SK-N-SH (cell line): Measurements from ENCODE around the gene PELI1. TPM values are rescaled to one million over a fixed set of nuclear protein-coding genes. Genes with fewer than 3 reads are reported as not detected.
A peak's percentile ranks its signal among the peaks of the same experiment; 100 is the strongest.

Experiments used
- CTCF ChIA-PET: fragments of 300-600, 350-600 bp; formaldehyde crosslinking; extraction: SDS; loops from one replicate; lab custom pipeline; 2021; lab: Yijun Ruan, JAX
- POLR2A ChIA-PET: fragments of 350-600 bp; sonication (Branson Sonifier 250); formaldehyde crosslinking; extraction: SDS; loops from one replicate; lab custom pipeline; 2020; ENCODE audit warnings: antibody characterized with exemption, inconsistent platforms; lab: Yijun Ruan, JAX
- DNase-seq: peaks from one replicate; pipeline ENCODE4 v3.0.0; 2012
- H2AFZ ChIP-seq: fragments of 200-600 bp; sonication (generic); 2 replicates; pipeline ENCODE4 v1.8.1; 2016; ENCODE audit warnings: antibody characterized with exemption, mild to moderate bottlenecking, low read depth
- H3F3A ChIP-seq: fragments of 200-600 bp; sonication (generic); replicated peaks from 2 replicates; pipeline ENCODE3; 2016; ENCODE audit warnings: antibody characterized with exemption, mild to moderate bottlenecking; ENCODE audit not compliant: insufficient read depth
- H3K27ac ChIP-seq, 2 experiments: fragments of 200-500 bp in 1 of 2; fragments of 200-600 bp in 1 of 2; sonication (Bioruptor generic) in 1 of 2; sonication (generic), shearing (Covaris generic) in 1 of 2; 2 replicates each; pipeline versions ENCODE4 v1.5.1 to v1.6.1; 2014 to 2016; ENCODE audit warnings: low read depth in 2 of 2, inconsistent platforms in 1 of 2, low read length in 1 of 2, mild to moderate bottlenecking in 1 of 2, mixed read lengths in 1 of 2
- H3K27me3 ChIP-seq: fragments of 200-600 bp; sonication (generic), shearing (Covaris generic); 2 replicates; pipeline ENCODE4 v1.6.1; 2016; ENCODE audit warnings: mixed run types; ENCODE audit not compliant: insufficient read depth
- H3K36me3 ChIP-seq, 2 experiments: fragments of 200-500 bp in 1 of 2; fragments of 200-600 bp in 1 of 2; sonication (Bioruptor generic) in 1 of 2; sonication (generic) in 1 of 2; replicated peaks in 1 of 2; 2 replicates each; pipeline versions ENCODE3 to v1.5.1; 2014 to 2016; ENCODE audit warnings: low read length in 1 of 2, mild to moderate bottlenecking in 1 of 2; ENCODE audit not compliant: insufficient read depth in 2 of 2, control insufficient read depth in 1 of 2
- H3K4me1 ChIP-seq, 2 experiments: fragments of 200-500 bp in 1 of 2; fragments of 200-600 bp in 1 of 2; sonication (Bioruptor generic) in 1 of 2; sonication (generic), shearing (Covaris generic) in 1 of 2; 2 replicates each; pipeline versions ENCODE4 v1.5.1 to v1.6.1; 2014 to 2016; ENCODE audit warnings: low read depth in 1 of 2, low read length in 1 of 2, mixed run types in 1 of 2; ENCODE audit not compliant: insufficient read depth in 2 of 2, control insufficient read depth in 1 of 2
- H3K4me2 ChIP-seq: fragments of 200-600 bp; sonication (generic), shearing (Covaris generic); 2 replicates; pipeline ENCODE4 v1.6.1; 2017; ENCODE audit warnings: mixed run types
- H3K4me3 ChIP-seq, 2 experiments: fragments of 200-500 bp in 1 of 2; fragments of 200-600 bp in 1 of 2; sonication (Bioruptor generic) in 1 of 2; sonication (generic), shearing (Covaris generic) in 1 of 2; 2 replicates each; pipeline versions ENCODE4 v1.5.1 to v1.8.1; 2014 to 2016; ENCODE audit warnings: low read depth in 2 of 2, inconsistent platforms in 1 of 2, low read length in 1 of 2, mild to moderate bottlenecking in 1 of 2, mixed read lengths in 1 of 2, moderate library complexity in 1 of 2
- H3K79me2 ChIP-seq: fragments of 200-600 bp; sonication (generic); 2 replicates; pipeline ENCODE4 v1.8.1; 2017; ENCODE audit warnings: mild to moderate bottlenecking; ENCODE audit not compliant: insufficient read depth
- H3K9ac ChIP-seq: fragments of 200-600 bp; sonication (generic); 2 replicates; pipeline ENCODE4 v1.6.1; 2017; ENCODE audit warnings: mixed run types
- H3K9me2 ChIP-seq: fragments of 200-600 bp; sonication (generic); 2 replicates; pipeline ENCODE4 v1.6.1; 2017; ENCODE audit warnings: mixed run types
- H3K9me3 ChIP-seq: fragments of 200-600 bp; sonication (generic); 2 replicates; pipeline ENCODE4 v1.6.1; 2017; ENCODE audit warnings: mixed run types, mild to moderate bottlenecking, moderate library complexity
- H4K20me1 ChIP-seq: fragments of 200-600 bp; sonication (generic); 2 replicates; pipeline ENCODE4 v1.6.1; 2017; ENCODE audit warnings: mild to moderate bottlenecking, mixed run types; ENCODE audit not compliant: insufficient read depth
- CHD2 ChIP-seq: fragments of 150-350 bp; IDR thresholded peaks from 2 replicates; pipeline ENCODE4 v1.6.1; 2018; ENCODE audit warnings: low read length; ENCODE audit not compliant: partially characterized antibody
- CTCF ChIP-seq: fragments of 200-600 bp; sonication (generic); IDR thresholded peaks from 2 replicates; pipeline ENCODE4 v1.6.1; 2017; ENCODE audit warnings: antibody characterized with exemption, mild to moderate bottlenecking, moderate library complexity
- ELF1 ChIP-seq: IDR thresholded peaks from 2 replicates; pipeline ENCODE4 v1.4.0; 2012
- EP300 ChIP-seq, 2 experiments: IDR thresholded peaks; 2 replicates each; pipeline versions ENCODE4 v1.4.0 to v1.6.1; 2012; ENCODE audit warnings: borderline replicate concordance in 1 of 2, low read depth in 1 of 2, low read length in 1 of 2
- FOSL2 ChIP-seq: IDR thresholded peaks from 2 replicates; pipeline ENCODE4 v1.4.0; 2012; ENCODE audit warnings: low read depth, mild to moderate bottlenecking, moderate library complexity, borderline replicate concordance
- GABPA ChIP-seq: IDR thresholded peaks from 2 replicates; pipeline ENCODE4 v1.4.0; 2012; ENCODE audit warnings: low read depth, mild to moderate bottlenecking
- IRF3 ChIP-seq: fragments of 150-350 bp; IDR thresholded peaks from 2 replicates; pipeline ENCODE4 v1.6.1; 2016; ENCODE audit warnings: mild to moderate bottlenecking, low read depth, low read length
- NFIC ChIP-seq: IDR thresholded peaks from 2 replicates; pipeline ENCODE4 v1.4.0; 2012; ENCODE audit warnings: borderline replicate concordance
- NRF1 ChIP-seq: IDR thresholded peaks from 2 replicates; pipeline ENCODE4 v1.6.1; 2012; ENCODE audit warnings: low read depth, mild to moderate bottlenecking, low read length
- POLR2AphosphoS5 ChIP-seq: IDR thresholded peaks from 2 replicates; pipeline ENCODE4 v1.6.1; 2012; ENCODE audit warnings: low read depth, low read length
- RAD21 ChIP-seq: IDR thresholded peaks from 2 replicates; pipeline ENCODE4 v1.6.1; 2012; ENCODE audit warnings: mild to moderate bottlenecking, low read length
- SIN3A ChIP-seq: IDR thresholded peaks from 2 replicates; pipeline ENCODE4 v1.6.1; 2012; ENCODE audit warnings: low read depth, mild to moderate bottlenecking, low read length, moderate library complexity, borderline replicate concordance
- TEAD4 ChIP-seq: IDR thresholded peaks from 2 replicates; pipeline ENCODE4 v1.4.0; 2012; ENCODE audit warnings: mild to moderate bottlenecking, borderline replicate concordance; ENCODE audit not compliant: insufficient read depth
- USF1 ChIP-seq: IDR thresholded peaks from 2 replicates; pipeline ENCODE4 v1.4.0; 2012; ENCODE audit warnings: low read depth, borderline replicate concordance
- USF2 ChIP-seq: fragments of 150-350 bp; IDR thresholded peaks from 2 replicates; pipeline ENCODE4 v1.6.1; 2017; ENCODE audit warnings: antibody characterized with exemption, low read length, low read depth, borderline replicate concordance
- WGBS: methylation state at CpG from one replicate; pipeline ENCODE4 v1.1.6; 2017; ENCODE audit warnings: low lambda C conversion rate; 5-methylcytosine and 5-hydroxymethylcytosine counted together
- polyA plus RNA-seq, 3 experiments: library from polyadenylated mRNA; depleted of rRNA; stranded (reverse); fragments of >200 nt; gene quantifications; 2 replicates each; pipeline ENCODE4 v1.2.3, GENCODE V29; 2012
- TF ChIP-seq, protein P1 (sequence below): IDR thresholded peaks from 2 replicates; pipeline ENCODE4; 2012
- TF ChIP-seq, protein P2 (sequence below): IDR thresholded peaks from 2 replicates; pipeline ENCODE4 v1.4.0; 2012; ENCODE audit warnings: low read depth, borderline replicate concordance

The PELI1 gene
- polyA plus RNA-seq, 1 of the 3 experiments (the other 2 are of a cell fraction) = 4.2 TPM

- H3K9me3 ChIP-seq = no peaks in the 10 kb centered on the region
- H3K4me2 ChIP-seq = no peak overlapping the region
- no peak overlapping the region for H3K27ac ChIP-seq
- H3K79me2 ChIP-seq = peaks cover 89% of the 10 kb centered on the region
- no peak overlapping the region for H2AFZ ChIP-seq
- 0 out of 2 replicates have a peak, but pooled peaks cover 5% of the 10 kb centered on the region for H4K20me1 ChIP-seq
- no peak for DNase-seq
- H3F3A ChIP-seq = peaks cover 5% of the 10 kb centered on the region
- WGBS = 79% methylated on average over 2 of the region's 2 CpGs
- H3K4me3 ChIP-seq = no peak overlapping the region
- no peak for TF ChIP-seq FOSL2
- TF ChIP-seq CHD2 = no peak
- no peak for TF ChIP-seq SIN3A
- TF ChIP-seq USF1 = no peak
- TF ChIP-seq GABPA = no peak
- TF ChIP-seq CTCF = no peak
- TF ChIP-seq, all 33 proteins: peak for 0
- CTCF ChIA-PET = interaction anchor here (1.0 to 1.2 kb wide), 2 partner anchors 21 to 187 kb away, joined by 3 read pairs; no protein-coding TSS in a partner anchor
- Histone ChIP-seq H3K36me3 (no peaks in the 10 kb centered on the region), H3K4me1 (peaks cover 21 to 27% of the 10 kb centered on the region in 2 experiments; a peak in 3 of 4 replicates), H3K27me3 (no peaks in the 10 kb centered on the region), H3K9ac (no peak overlapping the region), H3K9me2 (no peaks in the 10 kb centered on the region)
- POLR2A ChIA-PET = no interaction called here
These were observed 4.3 kb downstream of the PELI1 start for GRCh38 chr2:64139956-64140355.

GRCh38 chr2:64137996-64138395 lies 6.2 kb downstream of the PELI1 start:
- Histone ChIP-seq H3K9me2 (no peaks in the 10 kb centered on the region), H3K27me3 (no peaks in the 10 kb centered on the region), H3K9ac (no peak overlapping the region), H3K4me3 (no peak overlapping the region), H3K79me2 (peaks cover 90% of the 10 kb centered on the region), H3F3A (peaks cover 23% of the 10 kb centered on the region), H3K9me3 (no peaks in the 10 kb centered on the region), H3K4me1 (peaks cover 31 to 44% of the 10 kb centered on the region in 2 experiments; a peak in 3 of 4 replicates), H3K4me2 (no peak overlapping the region), H3K27ac (peak overlapping the region in 1 of 2 experiments; percentile 45; a peak in 1 of 4 replicates), H2AFZ (no peak overlapping the region), H4K20me1 (0 out of 2 replicates have a peak, but pooled peaks cover 5% of the 10 kb centered on the region), H3K36me3 (no peaks in the 10 kb centered on the region)
- ChIA-PET CTCF (interaction anchor here (1.7 kb wide), 1 partner anchor 88 kb away, joined by 3 read pairs; no protein-coding TSS in a partner anchor), POLR2A (no interaction called here)
- 92% methylated on average over 3 of the region's 3 CpGs for WGBS
- DNase-seq = no peak
- no peak for TF ChIP-seq RAD21
- TF ChIP-seq CTCF = no peak
- TF ChIP-seq, protein P1, sequence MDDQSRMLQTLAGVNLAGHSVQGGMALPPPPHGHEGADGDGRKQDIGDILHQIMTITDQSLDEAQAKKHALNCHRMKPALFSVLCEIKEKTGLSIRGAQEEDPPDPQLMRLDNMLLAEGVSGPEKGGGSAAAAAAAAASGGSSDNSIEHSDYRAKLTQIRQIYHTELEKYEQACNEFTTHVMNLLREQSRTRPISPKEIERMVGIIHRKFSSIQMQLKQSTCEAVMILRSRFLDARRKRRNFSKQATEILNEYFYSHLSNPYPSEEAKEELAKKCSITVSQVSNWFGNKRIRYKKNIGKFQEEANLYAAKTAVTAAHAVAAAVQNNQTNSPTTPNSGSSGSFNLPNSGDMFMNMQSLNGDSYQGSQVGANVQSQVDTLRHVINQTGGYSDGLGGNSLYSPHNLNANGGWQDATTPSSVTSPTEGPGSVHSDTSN = no peak
- no peak for TF ChIP-seq USF2
- no peak for TF ChIP-seq EP300 (IDR thresholded peaks at IDR 0.05; ENCODE audit: borderline replicate concordance in 1 of 2, low read depth in 1 of 2, low read length in 1 of 2)
- TF ChIP-seq NRF1 = no peak
- TF ChIP-seq POLR2AphosphoS5 = no peak
- TF ChIP-seq, protein P2, sequence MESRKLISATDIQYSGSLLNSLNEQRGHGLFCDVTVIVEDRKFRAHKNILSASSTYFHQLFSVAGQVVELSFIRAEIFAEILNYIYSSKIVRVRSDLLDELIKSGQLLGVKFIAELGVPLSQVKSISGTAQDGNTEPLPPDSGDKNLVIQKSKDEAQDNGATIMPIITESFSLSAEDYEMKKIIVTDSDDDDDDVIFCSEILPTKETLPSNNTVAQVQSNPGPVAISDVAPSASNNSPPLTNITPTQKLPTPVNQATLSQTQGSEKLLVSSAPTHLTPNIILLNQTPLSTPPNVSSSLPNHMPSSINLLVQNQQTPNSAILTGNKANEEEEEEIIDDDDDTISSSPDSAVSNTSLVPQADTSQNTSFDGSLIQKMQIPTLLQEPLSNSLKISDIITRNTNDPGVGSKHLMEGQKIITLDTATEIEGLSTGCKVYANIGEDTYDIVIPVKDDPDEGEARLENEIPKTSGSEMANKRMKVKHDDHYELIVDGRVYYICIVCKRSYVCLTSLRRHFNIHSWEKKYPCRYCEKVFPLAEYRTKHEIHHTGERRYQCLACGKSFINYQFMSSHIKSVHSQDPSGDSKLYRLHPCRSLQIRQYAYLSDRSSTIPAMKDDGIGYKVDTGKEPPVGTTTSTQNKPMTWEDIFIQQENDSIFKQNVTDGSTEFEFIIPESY = no peak
- TF ChIP-seq IRF3 = no peak
- no peak for TF ChIP-seq NFIC
- TF ChIP-seq ELF1 = no peak
- TF ChIP-seq TEAD4 = no peak
